Measurements from ENCODE around the gene ANTXRL. TPM values are rescaled to one million over a fixed set of nuclear protein-coding genes. Genes with fewer than 3 reads are reported as not detected.

ANTXRL gene
- total RNA-seq, 1 experiment from 2014 or later, result not detected

GRCh38 chr10:46250481-46250880 is 36.3 kb upstream of the ANTXRL start:
- Mint-ChIP-seq H3K27me3 (ENCODE audit: insufficient read depth, unreplicated experiment) (no peaks in the 10 kb centered on the region), H3K4me1 (ENCODE audit: insufficient read depth, unreplicated experiment) (no peaks in the 10 kb centered on the region), H3K36me3 (ENCODE audit: insufficient read depth, unreplicated experiment) (no peaks in the 10 kb centered on the region), H3K4me3 (ENCODE audit: unreplicated experiment) (no peak overlapping the region), H3K9me3 (ENCODE audit: unreplicated experiment) (no peaks in the 10 kb centered on the region), H3K27ac (ENCODE audit: low read depth, unreplicated experiment) (no peak overlapping the region)
- DNase-seq (ENCODE audit: unreplicated experiment), result no peak
- ChIA-PET POLR2A (no interaction called here), CTCF (interaction anchor here (1.0 kb wide), 1 partner anchor 22 kb away, joined by 5 read pairs; no protein-coding TSS in a partner anchor)
- no peak for TF ChIP-seq CTCF (IDR thresholded peaks at IDR 0.05; ENCODE audit: unreplicated experiment)
- BruUV-seq (replicated peaks), result no TSS peak
- intact Hi-C loops (cut with micrococcal nuclease), result no loop called here

- Mint-ChIP-seq H3K27ac (ENCODE audit: low read depth, unreplicated experiment) (no peak overlapping the region), H3K27me3 (ENCODE audit: insufficient read depth, unreplicated experiment) (no peaks in the 10 kb centered on the region), H3K4me1 (ENCODE audit: insufficient read depth, unreplicated experiment) (peaks cover 4% of the 10 kb centered on the region), H3K4me3 (ENCODE audit: unreplicated experiment) (no peak overlapping the region), H3K9me3 (ENCODE audit: unreplicated experiment) (no peaks in the 10 kb centered on the region), H3K36me3 (ENCODE audit: insufficient read depth, unreplicated experiment) (no peaks in the 10 kb centered on the region)
- intact Hi-C loops (cut with micrococcal nuclease), result no loop called here
- no peak for DNase-seq (ENCODE audit: unreplicated experiment)
- TF ChIP-seq CTCF (IDR thresholded peaks at IDR 0.05; ENCODE audit: unreplicated experiment), result no peak
- POLR2A ChIA-PET, result interaction anchor here (0.6 kb wide), 1 partner anchor 15 kb away, joined by 3 read pairs; no protein-coding TSS in a partner anchor
- no TSS peak for BruUV-seq (replicated peaks)
- CTCF ChIA-PET, result interaction anchor here (1.0 kb wide), 1 partner anchor 22 kb away, joined by 5 read pairs; no protein-coding TSS in a partner anchor
These were observed 35.6 kb upstream of the ANTXRL start for GRCh38 chr10:46250898-46251856.

- no TSS peak for BruUV-seq (replicated peaks)
- DNase-seq (ENCODE audit: unreplicated experiment), result no peak
These were observed 34.6 kb upstream of the ANTXRL start for GRCh38 chr10:46251857-46252847.

More at GRCh38 chr10:46251857-46252847, 34.6 kb upstream of the ANTXRL start:
- Mint-ChIP-seq H3K27me3 (ENCODE audit: insufficient read depth, unreplicated experiment) (no peaks in the 10 kb centered on the region), H3K27ac (ENCODE audit: low read depth, unreplicated experiment) (no peak overlapping the region), H3K4me1 (ENCODE audit: insufficient read depth, unreplicated experiment) (peaks cover 5% of the 10 kb centered on the region), H3K4me3 (ENCODE audit: unreplicated experiment) (no peak overlapping the region), H3K9me3 (ENCODE audit: unreplicated experiment) (no peaks in the 10 kb centered on the region), H3K36me3 (ENCODE audit: insufficient read depth, unreplicated experiment) (no peaks in the 10 kb centered on the region)
- TF ChIP-seq CTCF (IDR thresholded peaks at IDR 0.05; ENCODE audit: unreplicated experiment), result no peak
- intact Hi-C loops (cut with micrococcal nuclease), result no loop called here
- ChIA-PET CTCF (interaction anchor here (0.7 kb wide), 1 partner anchor 1075 kb away, joined by 4 read pairs; no protein-coding TSS in a partner anchor), POLR2A (interaction anchor here (0.6 kb wide), 1 partner anchor 15 kb away, joined by 3 read pairs; no protein-coding TSS in a partner anchor)

All from MCF 10A (cell line).